ENCODE data around the gene COBL. TPM values are rescaled to one million over a fixed set of nuclear protein-coding genes. Genes with fewer than 3 reads are reported as not detected.

Gene COBL
- total RNA-seq, 2 donors from 2014 or later: 27.5 to 28.3 TPM

GRCh38 chr7:50977421-50977820 lies 339.2 kb downstream of the COBL start:
- H3K9ac ChIP-seq (ENCODE audit: extremely low read depth, low read length, poor library complexity, severe bottlenecking): no peak overlapping the region
- no peak for DNase-seq
- H3K36me3 Mint-ChIP-seq (ENCODE audit: low read depth): no peaks in the 10 kb centered on the region
- TF ChIP-seq CTCF (conservative IDR thresholded peaks at IDR 0.05): no peak
- peaks cover 10% of the 10 kb centered on the region for H3K9me3 ChIP-seq (ENCODE audit: control insufficient read depth, low read length)
- peaks cover 6% of the 10 kb centered on the region for H3K4me1 Mint-ChIP-seq
- peaks cover 9% of the 10 kb centered on the region for H3K9me3 Mint-ChIP-seq
- H3K27ac ChIP-seq (ENCODE audit: low read depth, low read length): no peak overlapping the region
- 83 to 97% methylated on average over 1 of the region's 1 CpG for WGBS, 2 experiments (ENCODE audit: insufficient coverage in 1 of 2, insufficient read length in 1 of 2)
- H3K4me3 Mint-ChIP-seq: no peak overlapping the region
- peaks cover 2% of the 10 kb centered on the region for H3K27me3 Mint-ChIP-seq (ENCODE audit: insufficient read depth)
- no peaks in the 10 kb centered on the region for H3K36me3 ChIP-seq (ENCODE audit: control insufficient read depth, insufficient read depth, low read length)
- H3K4me3 ChIP-seq (ENCODE audit: low read length): no peak overlapping the region
- no peaks in the 10 kb centered on the region for H3K27me3 ChIP-seq (ENCODE audit: control insufficient read depth, insufficient read depth, low read length, poor library complexity, severe bottlenecking)
- H3K27ac Mint-ChIP-seq: no peak overlapping the region
- no peaks in the 10 kb centered on the region for H3K4me1 ChIP-seq (ENCODE audit: control insufficient read depth, insufficient read depth, low read length)

GRCh38 chr7:50976064-50976463 lies 340.5 kb downstream of the COBL start:
- peaks cover 10% of the 10 kb centered on the region for H3K9me3 ChIP-seq (ENCODE audit: control insufficient read depth, low read length)
- Mint-ChIP-seq H3K27me3 (ENCODE audit: insufficient read depth) (peaks cover 2% of the 10 kb centered on the region), H3K4me1 (no peaks in the 10 kb centered on the region), H3K4me3 (no peak overlapping the region), H3K36me3 (ENCODE audit: low read depth) (no peaks in the 10 kb centered on the region), H3K27ac (no peak overlapping the region), H3K9me3 (peaks cover 9% of the 10 kb centered on the region)
- WGBS, 2 experiments (ENCODE audit: insufficient coverage in 1 of 2, insufficient read length in 1 of 2): 87 to 100% methylated on average over 1 to 3 of the region's 4 CpGs
- H3K4me3 ChIP-seq (ENCODE audit: low read length): no peak overlapping the region
- H3K27ac ChIP-seq (ENCODE audit: low read depth, low read length): no peak overlapping the region
- TF ChIP-seq CTCF (conservative IDR thresholded peaks at IDR 0.05): no peak
- no peak for DNase-seq
- no peaks in the 10 kb centered on the region for H3K27me3 ChIP-seq (ENCODE audit: control insufficient read depth, insufficient read depth, low read length, poor library complexity, severe bottlenecking)
- H3K36me3 ChIP-seq (ENCODE audit: control insufficient read depth, insufficient read depth, low read length): no peaks in the 10 kb centered on the region
- H3K9ac ChIP-seq (ENCODE audit: extremely low read depth, low read length, poor library complexity, severe bottlenecking): no peak overlapping the region
- no peaks in the 10 kb centered on the region for H3K4me1 ChIP-seq (ENCODE audit: control insufficient read depth, insufficient read depth, low read length)

GRCh38 chr7:50974240-50974639 lies 342.4 kb downstream of the COBL start:
- no peaks in the 10 kb centered on the region for H3K4me1 ChIP-seq (ENCODE audit: control insufficient read depth, insufficient read depth, low read length)
- H3K4me3 ChIP-seq (ENCODE audit: low read length): no peak overlapping the region
- Mint-ChIP-seq H3K27me3 (ENCODE audit: insufficient read depth) (peaks cover 5% of the 10 kb centered on the region), H3K27ac (no peak overlapping the region), H3K9me3 (peaks cover 6% of the 10 kb centered on the region), H3K36me3 (ENCODE audit: low read depth) (no peaks in the 10 kb centered on the region), H3K4me1 (no peaks in the 10 kb centered on the region), H3K4me3 (no peak overlapping the region)
- no peak for TF ChIP-seq CTCF (conservative IDR thresholded peaks at IDR 0.05)
- DNase-seq: no peak
- no peaks in the 10 kb centered on the region for H3K36me3 ChIP-seq (ENCODE audit: control insufficient read depth, insufficient read depth, low read length)
- 90 to 92% methylated on average over 2 to 5 of the region's 5 CpGs for WGBS, 2 experiments (ENCODE audit: insufficient coverage in 1 of 2, insufficient read length in 1 of 2)
- H3K9me3 ChIP-seq (ENCODE audit: control insufficient read depth, low read length): peaks cover 10% of the 10 kb centered on the region
- no peaks in the 10 kb centered on the region for H3K27me3 ChIP-seq (ENCODE audit: control insufficient read depth, insufficient read depth, low read length, poor library complexity, severe bottlenecking)
- H3K27ac ChIP-seq (ENCODE audit: low read depth, low read length): no peak overlapping the region
- no peak overlapping the region for H3K9ac ChIP-seq (ENCODE audit: extremely low read depth, low read length, poor library complexity, severe bottlenecking)
